GOT3 (cell line): ENCODE data around the gene SLC22A3.

Source experiments
- DNase-seq: peaks from one replicate; lab custom pipeline; 2025; ENCODE audit warnings: mixed read lengths; lab: John Stamatoyannopoulos, UW

SLC22A3 gene

DNA sequence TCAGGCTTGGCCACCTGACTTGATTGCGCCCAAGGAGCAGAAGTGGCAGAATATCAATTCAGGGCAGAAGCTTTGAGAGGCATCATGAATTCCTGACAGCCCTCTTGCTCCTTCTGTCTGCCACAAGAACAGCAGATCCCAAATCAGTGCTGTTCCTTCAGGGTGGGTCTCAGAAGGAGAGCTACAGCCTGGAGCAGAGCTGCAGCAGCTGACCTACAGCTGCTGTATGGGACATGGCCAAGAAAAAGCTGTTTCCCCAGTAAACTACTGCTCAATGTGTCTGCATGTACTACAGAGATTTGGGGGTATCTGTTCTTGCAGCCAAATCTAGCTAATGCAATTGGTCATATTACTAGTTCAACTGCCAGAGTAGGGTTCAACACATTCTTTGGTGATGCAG lies 69.0 kb downstream of the SLC22A3 start:
- DNase-seq = no peak

DNA sequence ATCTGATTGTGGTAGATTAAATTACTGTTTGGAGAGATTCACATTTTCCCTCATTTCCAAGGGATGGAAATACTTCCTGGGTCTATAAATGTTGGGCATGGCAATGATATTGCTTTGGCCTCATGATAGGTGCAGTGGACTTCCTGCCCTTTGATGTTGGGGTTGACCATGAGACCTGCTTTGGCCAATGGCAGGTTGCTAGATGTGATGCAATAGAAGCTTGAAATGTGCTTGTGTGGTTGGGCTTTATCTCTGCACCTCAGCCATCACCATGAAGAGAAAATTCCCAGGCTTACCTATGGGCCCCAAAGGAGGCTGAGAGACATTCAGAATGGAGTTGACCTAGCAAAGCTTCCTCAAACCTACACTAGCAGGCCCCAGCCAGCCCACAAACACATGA lies 69.4 kb downstream of the SLC22A3 start:
- DNase-seq = no peak

DNA sequence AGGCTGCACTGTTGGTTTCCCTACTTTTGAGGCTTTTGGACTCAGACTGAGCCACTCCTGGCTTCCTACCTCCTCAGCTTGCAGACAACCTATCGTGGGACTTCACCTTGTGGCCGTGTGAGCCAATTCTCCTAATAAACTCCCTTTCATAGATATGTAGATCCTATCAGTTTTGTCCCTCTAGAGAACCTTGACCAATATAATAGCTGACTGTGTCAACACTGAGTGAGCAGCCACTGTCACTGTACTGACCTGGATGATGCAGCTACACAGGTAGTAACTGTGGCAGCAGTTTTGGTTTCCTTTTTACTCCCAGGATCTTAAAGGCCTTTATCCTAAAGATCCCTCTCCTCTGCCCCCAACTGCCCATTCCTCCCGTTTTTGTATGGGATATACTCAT lies 70.2 kb downstream of the SLC22A3 start:
- DNase-seq = no peak

DNA sequence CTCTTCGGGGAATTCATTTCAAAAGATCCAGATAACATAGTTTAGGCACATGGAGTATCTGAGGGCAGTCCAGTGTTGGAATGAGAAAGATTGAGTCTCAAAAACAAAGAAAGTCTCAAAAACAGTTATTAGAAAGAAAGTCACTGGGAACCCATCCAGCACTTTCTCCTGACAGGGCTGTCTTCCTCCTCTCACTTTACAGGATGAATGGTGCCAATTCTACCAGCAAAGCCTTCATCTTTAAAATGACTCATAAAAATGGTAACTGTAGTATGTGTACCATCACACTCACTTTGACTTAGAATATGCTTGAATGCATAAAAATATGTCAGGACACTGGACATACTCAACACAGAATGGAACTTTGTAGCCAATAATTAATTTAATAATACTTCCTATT lies 71.3 kb downstream of the SLC22A3 start:
- DNase-seq = no peak

DNA sequence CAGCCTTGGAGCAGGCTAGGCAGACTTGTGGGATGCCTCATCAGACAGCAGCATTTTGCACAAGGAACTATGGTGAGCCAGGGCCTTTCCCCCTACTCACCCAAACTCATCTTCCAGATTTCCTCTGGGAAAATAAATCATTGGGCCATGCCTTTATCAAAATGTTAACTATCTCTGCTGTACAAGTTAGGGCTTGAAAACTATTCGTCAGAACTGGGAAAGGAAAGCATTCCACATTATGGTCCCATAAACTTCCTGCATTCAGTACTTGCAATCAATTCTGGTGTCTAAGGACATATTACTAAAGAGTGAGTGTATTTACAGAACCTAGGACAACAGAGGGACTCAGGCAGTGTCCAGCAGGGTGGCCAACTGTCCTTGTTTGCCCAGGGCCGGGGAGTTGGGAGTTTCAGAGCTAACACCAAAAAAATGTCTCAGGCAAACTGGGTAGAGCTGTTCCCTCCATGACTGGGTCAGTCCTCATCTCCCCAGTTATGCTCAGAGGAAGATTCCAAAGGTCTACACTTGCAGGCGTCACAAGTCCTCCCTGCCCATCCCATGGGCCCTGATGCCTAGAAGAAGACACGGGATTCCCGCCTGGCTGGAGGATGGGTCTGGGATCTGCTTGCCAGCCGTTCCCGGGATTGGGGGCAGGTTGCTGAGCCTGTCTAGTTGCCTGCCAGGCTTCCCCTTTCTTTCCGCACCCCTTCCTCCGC lies 72.2 kb downstream of the SLC22A3 start:
- no peak for DNase-seq

GRCh38 chr6:160420969-160421556 lies 72.9 kb downstream of the SLC22A3 start:
- no peak for DNase-seq

GRCh38 chr6:160421854-160422253 lies 73.7 kb downstream of the SLC22A3 start:
- no peak for DNase-seq

GRCh38 chr6:160424256-160424655 lies 76.1 kb downstream of the SLC22A3 start:
- DNase-seq = no peak

DNA sequence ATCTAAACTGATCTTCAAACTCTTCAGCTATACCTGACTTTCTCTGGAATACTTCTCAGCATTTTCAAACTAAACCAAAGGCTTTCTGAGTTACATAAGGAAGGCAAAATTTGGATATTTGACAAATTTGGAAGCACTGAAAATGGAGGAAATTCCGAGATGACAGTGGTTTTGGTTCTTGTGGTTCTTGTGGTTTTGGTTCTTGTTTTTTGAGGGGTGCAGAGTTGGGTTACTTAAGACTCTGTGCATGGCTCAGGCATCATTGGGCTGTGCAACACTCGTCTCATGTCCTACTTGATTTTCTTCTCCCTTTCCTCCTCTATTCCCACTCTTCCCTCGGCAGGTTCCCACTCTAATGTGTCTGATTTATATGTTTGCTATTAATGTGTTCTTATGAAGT lies 78.0 kb downstream of the SLC22A3 start:
- DNase-seq = no peak

GRCh38 chr6:160427312-160428068 lies 79.3 kb downstream of the SLC22A3 start:
- no peak for DNase-seq

DNA sequence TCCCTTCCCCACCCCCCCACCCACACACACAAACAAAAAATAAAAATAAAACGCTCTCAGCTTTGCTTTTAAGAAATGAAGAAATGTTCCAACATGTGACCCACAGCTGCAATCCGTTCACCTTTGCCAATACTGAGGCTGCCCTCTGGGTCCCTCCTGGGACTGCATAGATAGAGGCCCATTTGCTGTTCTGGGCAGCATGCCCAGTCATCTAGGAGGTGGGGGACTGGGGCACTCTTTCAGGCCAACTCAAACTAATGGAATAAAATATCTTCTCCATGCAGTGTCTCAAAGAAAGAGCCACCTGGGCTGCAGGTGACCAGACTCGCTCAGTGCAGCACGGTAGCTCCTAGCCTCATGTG lies 79.9 kb downstream of the SLC22A3 start:
- no peak for DNase-seq

- no peak for DNase-seq
Observed at GRCh38 chr6:160428818-160429619, 80.8 kb downstream of the SLC22A3 start.

GRCh38 chr6:160429620-160429895 lies 81.4 kb downstream of the SLC22A3 start:
- DNase-seq = no peak

- no peak for DNase-seq
Observed at GRCh38 chr6:160430203-160430602, 82.0 kb downstream of the SLC22A3 start.

GRCh38 chr6:160430751-160431150 lies 82.6 kb downstream of the SLC22A3 start:
- no peak for DNase-seq

GRCh38 chr6:160431226-160431625 lies 83.0 kb downstream of the SLC22A3 start:
- no peak for DNase-seq

DNA sequence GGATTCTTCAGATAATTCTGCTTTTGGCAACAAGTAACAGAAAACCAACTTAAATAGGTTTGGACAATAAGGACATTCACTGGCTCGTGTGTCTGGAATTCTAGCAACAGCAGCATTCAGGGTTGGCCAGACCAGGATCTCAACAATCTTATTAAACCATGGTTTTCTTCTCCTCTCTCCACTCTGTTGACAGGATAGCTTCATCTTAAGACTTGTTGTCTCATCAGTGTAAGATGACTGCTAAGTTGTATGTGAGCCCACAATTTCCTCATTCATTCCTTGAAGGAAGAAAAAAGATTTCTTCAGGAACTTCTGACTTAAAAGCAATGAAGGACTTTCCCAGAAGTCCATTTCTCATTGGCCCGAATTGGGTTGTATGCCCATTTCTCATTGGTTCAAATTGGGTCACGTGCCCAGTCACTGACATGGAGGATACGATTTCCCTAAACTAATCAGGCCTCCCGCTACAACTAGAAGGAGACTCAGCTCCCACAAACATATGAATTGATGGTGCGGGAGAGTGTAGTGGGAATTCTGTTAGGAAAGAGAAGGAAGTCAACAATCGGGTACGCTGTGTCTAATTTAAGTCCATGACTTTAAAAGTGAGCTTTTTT lies 83.7 kb downstream of the SLC22A3 start:
- DNase-seq = no peak

DNA sequence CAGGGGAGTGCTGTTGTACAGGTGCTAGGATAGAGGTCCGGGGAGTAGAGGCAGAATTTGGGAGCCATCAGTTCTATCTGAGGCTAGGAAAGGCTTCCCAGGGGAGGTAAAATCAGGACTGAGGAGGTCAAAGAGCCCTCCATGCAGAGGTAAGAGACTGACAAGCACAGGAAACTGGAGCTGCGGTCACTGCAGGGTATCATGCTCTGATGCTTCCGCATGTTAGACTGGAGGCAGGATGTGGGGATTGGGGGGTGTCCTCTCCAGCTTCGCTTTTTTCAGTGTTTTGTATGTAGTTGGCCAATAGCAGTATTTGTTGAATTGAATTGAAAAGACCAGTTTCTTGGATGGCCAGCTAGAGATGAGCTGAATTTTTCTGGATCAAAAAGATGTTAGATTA lies 87.8 kb downstream of the SLC22A3 start:
- DNase-seq = no peak

DNA sequence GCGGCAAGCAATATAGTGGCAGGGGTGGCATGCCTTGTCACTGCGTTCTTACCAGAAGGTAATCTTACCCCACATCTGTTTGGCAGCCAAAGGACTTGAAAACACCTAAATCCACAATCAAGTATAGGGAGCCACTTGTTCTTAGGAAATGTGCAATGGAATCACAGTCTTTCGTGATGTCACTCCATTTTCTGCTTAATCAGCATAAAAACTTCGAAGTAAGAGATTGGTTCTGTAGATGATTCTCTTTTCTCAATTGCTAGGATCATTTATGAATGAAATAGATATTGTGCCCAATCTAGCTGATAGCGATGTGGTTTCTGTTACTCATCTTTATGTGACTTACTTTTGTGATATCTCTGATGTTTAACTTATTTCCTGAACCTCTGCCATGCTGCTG lies 89.0 kb downstream of the SLC22A3 start:
- DNase-seq = no peak

- DNase-seq = no peak
Observed at GRCh38 chr6:160437775-160438174, 89.6 kb downstream of the SLC22A3 start.

GRCh38 chr6:160438481-160438880 lies 90.3 kb downstream of the SLC22A3 start:
- DNase-seq = no peak

- no peak for DNase-seq
Observed at GRCh38 chr6:160439751-160440150, 91.6 kb downstream of the SLC22A3 start.
